ENCODE results near the gene CPTP.

CPTP gene

DNA sequence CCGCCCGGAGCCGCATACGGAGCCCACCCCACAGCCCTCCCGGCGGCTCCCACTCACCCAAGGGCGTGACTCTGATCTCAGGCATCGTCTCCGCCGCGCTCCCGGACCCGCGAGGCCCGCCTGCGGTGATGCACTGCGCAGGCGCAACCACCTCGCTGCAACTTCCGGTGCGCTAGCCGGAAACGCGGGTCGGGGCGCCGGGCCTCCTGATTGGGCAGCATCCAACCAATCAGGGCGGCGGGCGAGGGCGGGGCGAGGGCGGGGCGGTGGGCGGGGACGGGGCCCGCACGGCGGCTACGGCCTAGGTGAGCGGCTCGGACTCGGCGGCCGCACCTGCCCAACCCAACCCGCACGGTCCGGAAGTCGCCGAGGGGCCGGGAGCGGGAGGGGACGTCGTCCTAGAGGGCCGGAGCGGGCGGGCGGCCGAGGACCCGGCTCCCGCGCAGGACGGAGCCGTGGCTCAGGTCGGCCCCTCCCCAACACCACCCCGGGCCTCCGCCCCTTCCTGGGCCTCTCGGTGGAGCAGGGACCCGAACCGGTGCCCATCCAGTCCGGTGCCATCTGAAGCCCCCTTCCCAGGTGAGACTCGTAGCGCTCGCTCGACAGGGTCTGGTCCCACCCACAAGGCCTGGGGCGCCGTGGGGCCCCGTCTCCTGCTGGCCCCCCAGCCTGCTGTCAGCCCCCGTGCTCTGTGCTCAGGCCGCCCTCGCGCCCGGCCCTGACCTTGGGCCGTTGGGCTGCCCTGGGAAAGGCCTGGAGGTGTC, at the start of gene CPTP, which contains the start of gene INTS11:
Gene CPTP, plus strand, starts transcription at position 279 of the 764 bp plus-strand sequence. CDS start 2,109 bp downstream, outside the sequence.
Gene INTS11, minus strand, starts transcription at position 137 of the 764 bp plus-strand sequence. Its CDS starts 52 bp downstream, at position 85.
- DNase-seq = peak; percentile 96 to 99 (median 98)

DNA sequence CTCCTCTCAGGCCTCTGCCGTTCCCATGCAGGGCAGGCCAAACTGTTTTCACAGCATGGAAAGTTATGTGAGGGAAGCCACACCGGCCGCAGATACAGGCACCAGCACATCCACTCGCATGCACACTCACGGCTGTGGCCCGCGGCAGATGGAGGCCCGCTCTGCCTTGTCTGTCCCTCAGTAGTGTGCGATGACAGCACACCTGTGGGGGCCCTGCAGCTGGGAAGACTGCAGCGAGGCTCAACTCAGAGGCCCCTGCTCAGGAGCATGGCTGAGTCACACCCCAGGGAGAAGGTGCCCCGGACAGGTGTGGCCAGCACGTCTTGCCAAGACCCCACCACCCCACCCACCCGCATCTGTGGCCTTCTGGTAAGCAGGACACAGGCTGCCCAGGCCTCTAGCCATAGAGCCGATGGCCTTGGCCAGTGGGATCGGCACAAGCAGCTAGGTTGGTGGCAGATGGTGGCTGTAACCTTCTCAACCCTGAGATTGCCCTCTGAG, 49.6 kb upstream of the CPTP start:
- DNase-seq = no peak

DNA sequence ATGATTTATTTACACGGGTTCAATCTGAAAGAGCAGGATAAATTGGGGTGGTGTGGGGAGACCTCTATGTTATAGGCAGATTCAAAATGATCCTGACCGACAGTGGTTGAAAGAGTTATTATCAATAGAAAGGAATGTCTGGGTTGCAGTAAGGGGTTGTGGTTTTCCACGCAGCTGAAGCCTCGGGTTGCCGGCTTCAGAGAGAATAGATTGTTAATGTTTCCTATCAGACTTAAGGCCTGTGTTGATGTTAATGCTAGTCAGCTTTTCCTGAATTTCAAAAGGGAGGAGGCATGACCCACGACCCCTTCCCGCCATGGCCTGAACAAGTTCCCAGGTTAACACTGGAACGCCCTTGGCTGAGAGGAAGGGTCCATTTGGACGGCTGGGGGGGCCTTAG, 48.8 kb upstream of the CPTP start:
- no peak for DNase-seq

DNA sequence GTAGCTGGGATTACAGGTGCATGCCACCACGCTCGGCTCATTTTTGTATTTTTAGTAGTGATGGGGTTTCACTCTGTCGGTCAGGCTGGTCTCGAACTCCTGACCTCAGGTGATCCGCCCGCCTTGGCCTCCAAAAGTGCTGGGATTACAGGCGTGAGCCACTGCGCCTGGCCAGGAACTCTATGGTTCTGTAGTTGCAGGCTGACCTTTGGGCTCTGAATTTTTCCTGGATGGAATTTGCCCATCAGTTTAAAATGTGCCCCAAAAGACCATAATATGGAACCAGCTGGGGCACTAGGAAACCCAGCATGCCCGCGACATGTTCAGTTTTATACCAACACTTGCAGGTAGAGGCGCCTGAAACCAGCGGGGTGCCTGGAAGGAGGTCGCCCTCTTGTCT, 46.0 kb upstream of the CPTP start:
- no peak for DNase-seq

DNA sequence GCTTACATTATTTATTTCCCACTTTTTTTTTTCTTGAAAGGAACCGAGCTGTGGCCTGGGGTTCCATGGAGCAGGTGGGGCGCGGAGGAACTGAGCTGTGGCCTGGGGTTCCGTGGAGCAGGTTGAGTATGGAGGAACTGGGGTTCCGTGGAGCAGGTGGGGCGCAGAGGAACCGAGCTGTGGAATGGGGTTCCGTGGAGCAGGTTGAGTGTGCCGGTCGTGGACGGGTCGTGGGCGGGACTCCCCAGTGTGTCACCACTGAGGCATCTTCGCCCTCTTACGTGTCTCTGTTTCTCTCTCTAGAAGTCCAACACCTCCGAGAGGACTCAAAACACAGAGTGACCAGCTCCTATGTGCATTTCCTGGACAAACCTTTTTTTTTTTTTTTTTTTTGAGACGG, 45.6 kb upstream of the CPTP start:
- DNase-seq = no peak

DNA sequence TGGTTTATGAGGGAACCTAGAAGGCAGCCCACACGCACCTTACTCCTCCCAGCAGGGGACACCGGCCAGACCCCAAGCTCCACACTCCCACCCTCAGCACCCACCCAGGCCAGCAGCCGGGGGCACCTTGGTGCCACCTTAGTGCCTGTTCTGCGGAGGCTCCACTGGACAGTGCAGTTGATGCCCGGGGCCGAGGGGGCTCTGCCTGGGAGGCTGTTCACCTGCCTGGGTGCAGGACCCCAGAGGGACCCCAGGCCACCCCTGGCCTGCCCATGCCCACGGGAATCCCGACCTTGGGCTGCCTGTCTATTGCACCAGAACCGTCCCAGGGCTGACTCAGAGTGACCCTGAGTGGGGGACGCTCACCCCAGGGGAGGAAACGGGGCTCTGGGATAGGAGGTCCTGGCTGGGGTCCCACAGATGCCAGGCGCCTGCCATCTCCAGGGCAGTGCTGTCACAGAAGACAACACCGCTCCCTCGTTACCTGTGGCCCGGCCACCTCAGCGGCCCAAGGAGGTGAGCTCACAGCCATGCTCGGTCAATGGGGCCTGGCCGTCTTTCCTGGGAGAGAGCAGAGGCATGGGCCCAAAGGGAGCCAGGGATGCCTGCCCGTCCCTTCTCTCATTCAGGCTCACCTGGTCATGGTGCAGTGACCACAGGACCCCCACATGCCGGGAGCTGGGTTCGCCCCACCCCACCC, 43.7 kb upstream of the CPTP start:
- DNase-seq = no peak

DNA sequence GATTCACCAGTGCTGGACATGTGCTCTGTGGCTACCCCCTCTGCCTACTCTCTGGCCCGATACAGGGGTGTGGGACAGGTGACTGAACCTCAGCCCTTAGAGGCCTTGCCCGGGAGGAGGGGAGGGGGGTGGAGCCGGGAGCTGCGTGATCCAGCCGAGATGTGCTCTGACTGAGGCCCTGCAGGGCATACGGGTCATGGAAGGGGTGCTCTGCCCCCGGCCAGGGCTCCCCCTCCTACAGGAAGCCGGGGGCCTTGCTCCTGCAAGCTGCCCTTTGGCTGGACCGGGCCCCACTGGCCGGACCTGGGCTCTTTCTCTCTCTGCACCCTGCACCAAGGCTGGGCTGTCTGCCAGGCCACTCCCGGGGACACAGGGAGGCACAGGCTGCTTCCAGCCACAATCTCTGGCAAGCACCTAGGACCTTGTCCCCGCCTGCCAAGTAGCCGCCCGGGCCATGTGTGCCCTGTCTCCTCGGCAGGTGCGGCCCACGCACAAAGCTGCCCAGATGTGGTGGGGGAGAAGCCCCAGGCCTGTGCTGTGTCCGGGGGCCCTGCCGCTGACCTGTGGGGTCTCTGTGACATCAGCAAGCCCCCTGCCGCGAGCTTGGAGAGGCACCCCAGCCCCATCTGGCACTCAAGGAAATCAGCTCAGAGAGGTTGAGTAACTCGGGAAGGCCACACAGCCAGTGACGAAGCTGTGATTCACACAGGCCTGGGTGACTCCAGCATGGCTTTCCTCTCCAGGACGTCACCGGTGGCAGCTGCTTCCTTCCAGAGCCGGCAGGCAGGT, 42.9 kb upstream of the CPTP start:
- peak; percentile 67 to 85 (median 73) for DNase-seq

DNA sequence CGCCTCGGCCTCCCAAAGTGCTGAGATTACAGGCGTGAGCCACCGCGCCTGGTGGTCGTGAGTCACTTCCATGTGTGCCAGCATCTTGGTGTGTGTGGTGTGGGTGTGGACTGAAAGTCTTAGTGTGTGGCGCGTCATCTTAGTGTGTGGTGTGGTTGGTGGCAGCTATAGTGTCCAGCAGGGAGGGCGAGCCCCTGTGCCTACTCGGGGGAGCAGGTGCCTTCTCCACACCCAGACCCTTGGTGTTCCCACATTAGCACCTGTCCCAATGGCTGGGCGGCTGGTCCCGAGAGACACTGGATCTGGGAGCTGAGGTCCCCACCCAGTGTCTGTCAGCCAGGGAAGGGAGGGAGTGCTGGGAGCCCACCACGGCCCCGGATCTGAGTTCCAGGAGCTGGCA, 41.6 kb upstream of the CPTP start:
- peak; percentile 55 to 74 (median 61) for DNase-seq

DNA sequence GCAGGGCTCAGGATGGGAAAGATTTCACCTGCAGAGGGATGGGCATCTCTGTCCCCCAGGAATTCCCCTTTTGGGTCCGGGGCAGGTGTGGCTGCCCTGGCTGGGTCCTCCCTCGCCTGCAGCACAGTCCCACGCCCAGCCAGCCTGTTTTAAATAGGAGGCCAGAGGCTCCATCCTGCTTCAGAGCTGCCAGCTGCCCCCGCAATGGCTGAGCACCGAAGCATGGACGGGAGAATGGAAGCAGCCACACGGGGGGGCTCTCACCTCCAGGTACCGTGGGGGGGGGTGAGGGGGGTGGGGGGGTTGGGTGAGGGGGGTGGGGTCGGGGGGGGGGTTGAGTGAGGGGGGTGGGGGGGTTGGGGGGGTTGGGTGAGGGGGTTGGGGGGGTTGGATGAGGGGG, 40.8 kb upstream of the CPTP start:
- DNase-seq = no peak

DNA sequence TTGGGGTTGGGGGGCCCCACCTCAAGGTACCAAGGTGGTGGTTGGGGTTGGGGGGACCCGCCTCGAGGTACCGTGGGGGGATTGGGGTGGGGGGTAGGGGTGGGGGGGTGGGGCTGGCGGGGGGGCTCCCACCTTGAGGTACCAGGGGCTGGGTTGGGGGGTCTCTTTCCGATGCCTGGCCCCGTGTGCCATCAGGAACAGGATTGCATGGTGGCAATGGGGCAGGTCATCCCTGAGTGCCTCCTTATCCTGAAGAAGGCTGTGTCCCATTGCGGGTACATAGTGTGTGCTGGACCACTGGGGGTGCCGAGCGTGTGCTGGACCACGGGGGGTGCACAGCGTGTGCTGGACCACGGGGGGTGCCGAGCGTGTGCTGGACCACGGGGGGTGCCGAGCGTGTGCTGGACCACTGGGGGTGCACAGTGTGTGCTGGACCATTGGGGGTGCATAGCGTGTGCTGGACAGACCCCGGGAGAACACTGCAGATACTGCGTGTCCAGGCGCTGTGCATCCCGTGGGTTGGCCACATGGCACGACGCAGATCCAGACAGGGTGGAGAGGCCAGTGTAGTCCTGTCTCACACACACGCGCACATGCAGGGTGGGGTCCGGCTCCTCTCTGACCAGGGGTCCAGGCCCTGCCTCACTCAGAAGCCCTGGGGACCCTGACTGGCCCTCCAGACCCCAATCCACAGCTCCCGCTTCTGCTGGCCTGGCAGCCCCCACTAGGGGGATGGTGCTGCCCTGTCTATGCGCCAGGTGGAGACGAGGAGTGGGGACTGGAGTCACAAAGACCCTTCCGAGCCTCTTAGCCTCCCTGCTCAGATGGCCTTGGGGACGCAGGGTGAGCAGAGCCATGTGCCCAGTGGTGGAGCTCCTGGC, 40.1 kb upstream of the CPTP start:
- no peak for DNase-seq

DNA sequence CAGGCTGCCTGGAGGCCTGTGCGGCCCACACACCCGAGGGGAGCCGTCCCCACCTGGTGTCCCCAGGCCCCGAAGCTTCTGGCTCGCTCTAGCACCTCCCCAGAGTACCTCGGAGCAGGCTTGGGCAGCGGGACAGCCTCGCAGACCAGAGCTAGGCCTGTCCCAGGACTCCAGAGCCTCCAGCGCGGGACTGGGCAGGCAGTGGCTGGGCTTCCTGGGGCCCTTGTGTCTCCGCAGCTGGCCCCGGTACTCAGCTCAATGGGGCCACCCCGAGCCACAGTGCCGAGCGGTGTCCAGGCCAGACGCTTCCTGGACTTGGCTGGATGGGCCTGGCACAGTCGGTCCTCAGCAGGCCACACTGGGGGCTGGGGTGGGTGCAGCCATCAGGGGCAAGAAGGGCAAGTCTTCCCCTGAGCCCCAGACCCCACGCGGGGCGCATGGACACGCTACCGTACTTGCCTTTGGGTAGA, 39.5 kb upstream of the CPTP start:
- DNase-seq = no peak

DNA sequence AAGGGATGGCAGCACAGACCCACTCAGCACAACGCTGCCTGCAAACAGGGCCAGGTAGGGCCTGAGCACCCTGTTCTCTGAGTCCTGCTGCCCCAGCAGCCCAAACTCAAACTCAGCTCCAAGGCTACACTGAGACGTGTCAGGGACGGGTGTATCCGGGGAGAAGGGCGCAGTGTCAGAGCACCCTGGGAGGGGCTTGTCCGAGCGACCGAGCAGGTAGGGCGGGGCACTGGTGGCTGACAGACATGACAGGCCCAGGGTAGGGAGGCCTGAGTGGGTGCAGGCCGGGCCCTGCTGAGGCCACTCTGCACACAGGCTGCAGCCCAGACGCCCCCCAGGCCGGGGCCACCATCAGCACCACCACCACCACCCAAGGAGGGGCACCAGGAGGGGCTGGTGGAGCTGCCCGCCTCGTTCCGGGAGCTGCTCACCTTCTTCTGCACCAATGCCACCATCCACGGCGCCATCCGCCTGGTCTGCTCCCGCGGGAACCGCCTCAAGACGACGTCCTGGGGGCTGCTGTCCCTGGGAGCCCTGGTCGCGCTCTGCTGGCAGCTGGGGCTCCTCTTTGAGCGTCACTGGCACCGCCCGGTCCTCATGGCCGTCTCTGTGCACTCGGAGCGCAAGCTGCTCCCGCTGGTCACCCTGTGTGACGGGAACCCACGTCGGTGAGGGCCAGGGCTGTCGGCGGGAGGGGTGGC, 38.8 kb upstream of the CPTP start:
- no peak for DNase-seq

DNA sequence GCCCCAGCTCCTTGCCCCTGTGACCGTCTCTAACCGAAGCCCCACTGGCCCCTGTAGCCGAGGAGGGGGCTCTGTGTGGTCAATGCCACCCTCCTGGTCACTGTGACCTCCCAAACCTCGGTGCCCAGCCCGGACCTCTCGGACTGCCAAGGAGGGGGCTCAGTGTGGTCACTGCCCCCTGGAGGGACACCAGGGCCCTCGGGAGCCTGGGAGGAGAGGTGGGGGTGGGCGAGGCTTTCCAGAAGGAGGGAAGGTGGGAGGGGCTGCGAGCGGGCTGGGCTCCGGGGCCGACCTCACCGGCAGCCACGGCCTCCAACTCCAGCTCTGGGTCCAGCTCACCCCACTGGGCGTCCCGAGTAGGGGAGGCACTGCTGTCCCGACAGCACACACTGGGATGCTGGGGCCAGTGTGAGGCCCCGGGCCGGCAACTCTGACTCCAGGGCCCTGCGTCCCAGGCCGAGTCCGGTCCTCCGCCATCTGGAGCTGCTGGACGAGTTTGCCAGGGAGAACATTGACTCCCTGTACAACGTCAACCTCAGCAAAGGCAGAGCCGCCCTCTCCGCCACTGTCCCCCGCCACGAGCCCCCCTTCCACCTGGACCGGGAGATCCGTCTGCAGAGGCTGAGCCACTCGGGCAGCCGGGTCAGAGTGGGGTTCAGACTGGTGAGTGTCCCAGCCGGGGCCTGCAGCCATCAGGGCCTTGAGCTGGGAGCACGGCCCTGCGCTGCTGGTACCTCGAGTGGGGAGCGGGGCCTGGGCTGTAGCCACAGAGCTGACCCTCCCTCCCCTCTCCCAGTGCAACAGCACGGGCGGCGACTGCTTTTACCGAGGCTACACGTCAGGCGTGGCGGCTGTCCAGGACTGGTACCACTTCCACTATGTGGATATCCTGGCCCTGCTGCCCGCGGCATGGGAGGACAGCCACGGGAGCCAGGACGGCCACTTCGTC, 38.0 kb upstream of the CPTP start:
- no peak for DNase-seq

DNA sequence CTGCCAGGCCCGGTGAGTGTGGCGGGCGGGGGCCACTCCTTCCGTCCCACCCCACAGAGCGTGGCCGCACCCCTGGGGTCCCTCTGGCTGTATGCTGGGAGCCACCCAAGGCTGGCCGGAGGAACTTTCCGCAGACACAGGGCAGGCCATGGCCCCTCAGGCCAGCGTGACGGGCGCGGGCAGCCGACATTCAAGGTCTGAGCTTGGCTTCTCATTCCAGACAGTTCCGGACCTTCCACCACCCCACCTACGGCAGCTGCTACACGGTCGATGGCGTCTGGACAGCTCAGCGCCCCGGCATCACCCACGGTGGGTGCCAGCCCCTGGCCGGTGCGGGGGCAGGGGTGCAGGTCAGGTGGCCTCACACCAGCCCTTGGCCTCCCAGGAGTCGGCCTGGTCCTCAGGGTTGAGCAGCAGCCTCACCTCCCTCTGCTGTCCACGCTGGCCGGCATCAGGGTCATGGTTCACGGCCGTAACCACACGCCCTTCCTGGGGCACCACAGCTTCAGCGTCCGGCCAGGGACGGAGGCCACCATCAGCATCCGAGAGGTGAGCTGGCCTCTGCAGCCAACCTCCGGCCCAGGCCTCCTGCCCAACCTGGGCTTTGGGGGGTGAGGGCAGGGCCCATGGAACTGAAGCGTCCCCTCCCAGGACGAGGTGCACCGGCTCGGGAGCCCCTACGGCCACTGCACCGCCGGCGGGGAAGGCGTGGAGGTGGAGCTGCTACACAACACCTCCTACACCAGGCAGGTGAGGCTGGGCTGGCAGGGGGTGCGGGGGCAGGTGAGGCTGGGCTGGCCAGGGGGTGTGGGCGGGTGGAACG, 37.1 kb upstream of the CPTP start:
- no peak for DNase-seq

DNA sequence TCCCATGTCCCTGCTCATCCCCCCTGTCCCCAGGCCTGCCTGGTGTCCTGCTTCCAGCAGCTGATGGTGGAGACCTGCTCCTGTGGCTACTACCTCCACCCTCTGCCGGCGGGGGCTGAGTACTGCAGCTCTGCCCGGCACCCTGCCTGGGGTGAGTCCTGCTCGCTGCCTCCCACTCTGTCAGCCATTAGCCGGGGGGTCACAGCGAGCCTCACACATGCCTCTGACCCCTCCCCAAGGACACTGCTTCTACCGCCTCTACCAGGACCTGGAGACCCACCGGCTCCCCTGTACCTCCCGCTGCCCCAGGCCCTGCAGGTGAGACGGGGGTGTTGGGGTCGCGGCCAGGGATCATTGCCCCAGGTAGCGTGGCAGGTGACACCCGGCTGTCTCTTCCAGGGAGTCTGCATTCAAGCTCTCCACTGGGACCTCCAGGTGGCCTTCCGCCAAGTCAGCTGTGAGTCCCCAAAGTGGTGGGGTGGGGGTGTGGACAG, 34.3 kb upstream of the CPTP start:
- peak; percentile 51 to 77 (median 76) for DNase-seq

DNA sequence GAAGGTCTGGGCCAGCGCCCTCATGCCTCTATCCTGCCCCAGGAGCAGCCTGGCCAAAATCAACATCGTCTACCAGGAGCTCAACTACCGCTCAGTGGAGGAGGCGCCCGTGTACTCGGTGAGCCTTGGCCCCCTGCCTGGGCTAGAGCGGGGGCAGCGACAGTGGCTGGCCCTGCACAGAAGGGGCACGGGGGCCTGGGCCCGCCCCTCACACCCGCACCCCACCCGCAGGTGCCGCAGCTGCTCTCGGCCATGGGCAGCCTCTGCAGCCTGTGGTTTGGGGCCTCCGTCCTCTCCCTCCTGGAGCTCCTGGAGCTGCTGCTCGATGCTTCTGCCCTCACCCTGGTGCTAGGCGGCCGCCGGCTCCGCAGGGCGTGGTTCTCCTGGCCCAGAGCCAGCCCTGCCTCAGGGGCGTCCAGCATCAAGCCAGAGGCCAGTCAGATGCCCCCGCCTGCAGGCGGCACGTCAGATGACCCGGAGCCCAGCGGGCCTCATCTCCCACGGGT, 33.5 kb upstream of the CPTP start:
- no peak for DNase-seq

DNA sequence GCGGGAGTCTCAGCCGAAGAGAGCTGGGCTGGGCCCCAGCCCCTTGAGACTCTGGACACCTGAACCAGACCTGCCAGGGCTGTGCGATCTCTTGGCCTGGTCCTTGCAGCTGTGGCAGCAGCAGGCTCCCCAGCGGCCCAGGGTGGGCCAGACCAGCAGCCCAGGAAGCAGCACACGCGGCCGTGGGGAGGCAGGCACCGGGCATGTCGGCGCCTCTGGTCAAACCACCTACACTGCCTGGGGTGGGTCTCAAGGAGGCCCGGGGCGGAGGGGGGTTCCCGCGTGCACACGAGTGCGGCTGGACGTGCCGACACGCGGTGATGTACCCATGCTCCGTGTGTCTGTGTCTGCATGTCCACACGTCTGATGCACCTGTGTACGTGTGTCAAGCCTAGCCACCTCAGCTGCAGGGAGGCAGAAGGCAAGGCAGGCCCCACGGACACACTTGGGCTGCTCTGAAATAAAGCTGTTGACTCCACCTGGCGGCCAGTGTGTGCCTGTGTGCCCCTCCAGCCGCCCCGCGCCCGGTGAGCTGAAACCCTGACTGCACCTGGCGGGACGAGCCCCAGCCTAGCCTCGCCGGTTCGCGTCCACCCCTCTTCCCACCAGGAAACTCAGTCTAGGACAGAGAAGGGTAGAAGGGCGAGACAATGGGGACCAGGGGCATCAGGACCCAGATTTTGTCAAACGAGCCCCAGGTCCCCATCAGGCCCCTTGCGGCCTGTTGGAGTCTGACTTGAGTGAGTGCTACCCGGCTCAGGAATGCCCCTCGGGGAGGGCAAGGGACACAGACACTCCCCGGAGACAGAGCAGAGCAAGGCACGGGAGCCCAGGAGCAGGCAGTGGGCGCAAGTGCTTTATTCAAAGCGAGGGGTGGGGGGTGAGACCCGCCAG, 32.8 kb upstream of the CPTP start:
- peak; percentile 38 to 58 (median 44) for DNase-seq

DNA sequence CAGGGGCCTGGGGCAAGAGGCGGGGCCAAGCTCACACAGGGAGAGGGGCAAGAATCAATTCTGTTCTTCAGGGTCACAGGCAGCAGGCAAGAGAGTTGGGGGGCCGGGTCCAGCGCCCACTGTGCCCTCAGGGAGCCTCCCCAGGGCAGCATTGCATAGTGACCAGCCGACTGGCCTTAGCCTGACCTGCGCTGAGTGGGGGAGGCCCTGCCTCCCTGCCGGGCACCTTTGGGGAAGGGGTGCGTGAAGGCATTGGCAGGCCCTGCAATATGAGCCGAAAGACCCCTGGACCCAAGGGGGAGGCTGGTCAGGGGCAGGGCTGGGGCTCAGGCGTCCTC, 32.2 kb upstream of the CPTP start:
- DNase-seq = no peak
